Measurements from ENCODE around the gene ARG2.

DNA sequence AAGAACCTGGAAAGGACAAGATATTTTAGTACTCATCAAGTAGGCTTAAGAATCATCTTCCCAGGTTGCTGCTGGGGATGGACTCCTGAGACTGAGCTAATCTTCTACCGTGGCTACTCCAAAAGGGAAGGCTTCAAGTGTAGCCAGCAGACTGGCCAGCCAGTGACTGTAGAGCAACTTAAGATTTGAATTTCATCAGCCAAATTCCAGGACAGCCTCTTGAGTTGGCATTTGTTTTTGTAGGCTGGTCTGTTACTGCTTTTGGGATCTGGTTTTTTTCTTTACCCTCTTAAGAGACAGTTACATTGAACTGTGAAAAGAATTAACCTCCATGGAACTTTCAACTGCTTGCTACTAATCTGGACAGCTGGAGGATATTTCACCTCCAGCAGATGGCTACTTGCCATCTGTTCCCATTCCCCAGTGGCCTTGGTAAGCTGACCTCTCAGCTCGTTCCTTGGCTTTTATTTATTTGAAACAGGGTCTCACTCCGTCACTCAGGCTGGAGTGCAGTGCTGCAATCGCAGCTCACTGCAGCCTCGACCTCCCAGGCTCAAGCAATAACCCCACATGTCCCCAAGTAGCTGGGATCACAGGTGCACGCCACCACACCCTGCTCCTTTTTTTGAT, 34.0 kb downstream of the ARG2 start:
- TF ChIP-seq CTCF (IDR thresholded peaks at IDR 0.05) (no peak), POLR2A (IDR thresholded peaks at IDR 0.05) (no peak)
